ENCODE results near the gene CCL15.

- TF ChIP-seq CTCF (IDR thresholded peaks at IDR 0.05) (no peak), POLR2A (IDR thresholded peaks at IDR 0.05) (no peak)
These were observed 10.3 kb downstream of the CCL15 start for GRCh38 chr17:35991075-35991474.

Data from heart left ventricle (tissue), 13 donors.